ENCODE data around the gene KLHL36.

Gene KLHL36

DNA sequence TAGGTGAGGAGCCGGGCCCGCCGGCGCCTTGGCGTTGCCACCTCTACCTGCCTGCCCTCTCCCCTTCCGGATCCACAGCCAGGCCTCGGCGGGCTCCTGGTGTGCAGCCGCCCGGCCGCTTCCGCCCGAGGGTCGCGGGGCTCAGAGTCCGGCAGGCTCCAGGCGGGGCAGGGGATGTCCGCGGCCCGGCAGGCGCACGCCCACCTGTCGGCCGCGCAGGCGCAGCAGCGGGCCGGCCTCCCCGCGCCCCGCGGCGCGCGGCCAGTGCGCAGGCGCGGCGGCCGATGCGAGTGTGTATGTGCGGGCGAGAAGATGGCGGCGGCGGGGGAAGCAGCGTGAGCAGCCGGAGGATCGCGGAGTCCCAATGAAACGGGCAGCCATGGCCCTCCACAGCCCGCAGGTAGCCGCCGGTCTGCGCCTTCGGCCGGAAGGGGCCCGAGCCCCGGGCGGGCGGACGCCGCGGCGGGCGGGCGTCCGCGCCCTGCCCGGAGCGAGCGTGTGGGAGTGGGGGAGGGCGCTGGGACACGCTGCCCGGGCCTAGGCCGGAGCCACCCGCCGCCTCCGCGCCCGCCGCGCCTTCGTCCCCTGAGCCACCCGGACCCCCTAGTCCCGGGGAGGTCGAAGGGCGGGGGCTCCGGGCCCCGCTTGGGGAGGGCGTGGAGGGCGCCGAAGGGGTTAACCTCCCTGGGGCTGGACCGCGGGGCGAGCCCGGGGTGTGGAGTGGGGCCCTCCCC lies 51.6 kb downstream of the KLHL36 start, which contains the start of gene USP10:
TSS of gene USP10 (plus strand) at position 289 of the 734 bp plus-strand sequence. CDS start at position 380, 91 bp downstream.
- DNase-seq, result no peak

DNA sequence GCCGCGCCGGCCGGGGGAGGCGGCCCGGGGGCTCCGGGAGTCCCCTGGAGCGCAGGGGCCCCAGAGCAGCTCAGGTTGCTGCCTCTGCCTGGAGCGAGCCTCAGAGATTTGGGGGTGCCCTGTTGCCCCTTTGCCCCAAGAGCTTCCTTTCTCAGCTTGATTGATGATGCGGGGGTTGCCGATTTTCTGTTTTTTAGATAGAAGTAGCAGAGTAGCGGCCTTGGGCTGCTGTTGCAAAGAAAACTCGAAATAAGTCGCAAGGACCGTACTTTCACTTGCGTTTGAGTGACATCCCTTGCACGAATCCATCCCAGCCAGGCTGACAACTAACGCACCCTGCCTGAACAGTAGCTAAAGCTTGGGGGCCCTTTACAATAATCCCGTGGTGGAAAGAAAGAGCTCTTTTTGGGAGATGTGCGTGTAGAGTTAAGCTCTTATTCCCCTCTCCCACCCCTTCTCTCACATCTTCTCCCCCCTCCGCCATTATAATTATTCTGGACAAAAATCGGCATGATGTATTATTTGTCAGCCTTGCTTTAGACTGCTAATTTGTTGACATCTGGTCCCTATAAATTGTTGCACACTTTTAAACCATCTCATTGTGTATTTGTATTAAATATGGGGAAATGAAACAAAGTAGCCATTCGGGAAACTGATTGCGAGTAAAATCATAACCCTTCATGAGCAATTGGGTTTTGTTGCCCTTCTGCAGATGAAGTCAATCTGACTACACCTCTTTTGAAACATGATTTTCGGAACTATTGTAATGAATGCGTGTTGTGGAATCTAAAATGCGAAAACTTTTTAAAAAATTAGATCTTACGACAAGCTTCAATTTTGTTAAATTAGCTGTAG lies 52.4 kb downstream of the KLHL36 start:
- DNase-seq, result no peak

DNA sequence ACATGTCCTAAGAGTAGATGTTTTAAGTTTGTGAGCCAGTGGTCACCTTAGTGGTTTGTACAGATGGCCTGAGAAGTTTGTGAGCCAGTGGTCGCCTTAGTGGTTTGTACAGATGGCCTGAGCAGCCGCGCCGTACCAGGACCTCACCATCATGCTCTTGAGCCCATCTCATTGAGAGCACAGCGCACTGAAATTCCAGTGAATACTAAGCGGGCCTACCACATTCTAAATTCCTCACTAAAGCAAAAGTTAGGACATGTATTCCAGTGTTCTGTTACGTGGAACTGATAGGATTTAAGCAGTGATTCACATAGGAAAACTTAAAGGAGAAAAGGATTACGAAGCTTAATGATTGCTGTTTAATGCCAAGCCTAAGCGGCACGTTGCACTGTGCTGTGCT lies 55.4 kb downstream of the KLHL36 start:
- no peak for DNase-seq

DNA sequence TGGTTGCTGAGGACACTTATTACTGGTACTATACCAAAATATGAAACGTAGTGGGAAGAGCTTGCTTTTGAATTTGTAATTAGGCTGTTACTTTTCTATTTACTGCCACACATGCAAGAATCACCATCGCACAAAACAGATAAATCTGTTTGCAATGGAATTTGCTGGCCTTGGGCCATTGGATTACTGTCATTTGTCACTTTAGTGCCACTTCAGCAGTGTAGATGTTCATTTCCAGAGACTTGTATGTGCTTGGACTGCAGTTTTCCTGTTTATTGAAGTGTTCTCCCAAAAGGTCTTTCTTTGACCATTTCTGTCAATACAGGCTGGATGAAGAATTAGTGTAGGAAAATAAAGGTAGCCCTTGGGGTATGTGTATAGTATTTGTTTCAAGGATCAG lies 55.9 kb downstream of the KLHL36 start:
- DNase-seq, result no peak

DNA sequence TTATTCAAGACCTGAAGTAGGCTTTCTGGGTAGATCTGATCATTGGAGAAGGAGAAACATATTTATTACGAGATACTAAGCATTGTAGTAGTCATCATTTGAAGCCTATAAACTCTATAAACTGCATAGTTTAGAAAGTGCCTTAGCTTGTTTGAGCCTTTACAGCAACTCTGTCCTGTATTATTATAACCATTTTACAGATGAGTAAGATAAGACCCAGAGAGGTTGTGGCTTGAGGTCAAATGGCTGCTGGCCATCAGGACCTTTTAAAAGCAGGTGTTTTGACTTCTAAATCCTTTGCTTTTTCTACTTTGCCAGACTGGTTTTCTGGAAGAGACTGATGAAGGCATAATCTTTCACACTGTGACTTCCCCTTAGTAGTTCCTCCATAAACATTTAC lies 58.5 kb downstream of the KLHL36 start:
- no peak for DNase-seq

DNA sequence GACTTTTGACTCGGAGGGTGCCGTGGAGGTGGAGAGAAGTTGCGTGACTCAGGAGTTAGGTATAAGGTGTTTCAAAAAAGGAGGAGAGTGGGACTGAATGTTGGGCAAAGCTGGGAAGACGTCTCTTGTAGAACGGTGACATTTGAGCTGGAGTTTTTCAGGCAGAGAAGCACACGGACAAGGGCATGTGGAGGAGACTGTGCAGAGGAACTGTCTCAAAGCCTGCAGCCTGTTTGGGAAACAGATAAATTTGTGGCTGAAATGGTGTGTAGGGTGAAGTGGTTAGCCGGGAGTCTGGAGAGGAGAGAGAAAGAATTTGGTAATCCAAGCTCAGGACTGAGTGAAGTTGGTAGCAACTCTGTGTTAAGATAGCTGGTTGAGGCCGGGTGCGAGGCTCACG lies 61.3 kb downstream of the KLHL36 start:
- DNase-seq, result no peak

DNA sequence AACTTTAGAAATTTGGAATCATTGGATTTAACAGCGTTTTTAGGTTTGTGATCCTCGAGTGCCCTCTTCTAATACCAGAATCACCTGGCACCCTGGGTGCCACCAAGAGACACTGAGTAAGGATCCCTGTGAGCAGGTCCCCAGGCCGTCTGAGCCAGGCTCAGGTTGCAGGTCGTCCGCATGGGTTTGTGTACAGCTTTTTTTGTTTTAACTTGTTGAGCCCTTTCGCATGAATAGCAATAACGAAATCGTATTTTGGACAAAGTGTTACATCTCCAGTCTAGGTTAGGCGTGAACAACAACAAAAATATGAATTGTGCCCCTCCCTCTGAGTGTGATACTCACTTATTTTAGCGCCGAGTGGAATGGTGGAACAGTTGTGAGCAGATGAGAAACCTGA lies 62.4 kb downstream of the KLHL36 start:
- DNase-seq, result no peak
